ENCODE measurements around the gene SLAMF1.
"Not testable (repeated sequence)": the region's sequence is repeated elsewhere in the genome, so short reads cannot be mapped to it uniquely, and the experiment has no call there.

- TF ChIP-seq CTCF (IDR thresholded peaks at IDR 0.05; ENCODE audit: low read depth, low read length); EZH2phosphoT487 (IDR thresholded peaks at IDR 0.05; ENCODE audit: low read depth): not testable (repeated sequence)
These were observed 84.1 kb downstream of the SLAMF1 start for GRCh38 chr1:160562745-160563144.
